ENCODE data around the gene AIM2.

Gene AIM2

GRCh38 chr1:159014003-159014571 is 62.5 kb downstream of the AIM2 start:
- no peak for DNase-seq

GRCh38 chr1:159012495-159012894 is 64.1 kb downstream of the AIM2 start:
- no peak for DNase-seq
